Measurements from ENCODE around the gene CRX.
"Not testable (repeated sequence)": the region's sequence is repeated elsewhere in the genome, so short reads cannot be mapped to it uniquely, and the experiment has no call there.

Gene CRX

DNA sequence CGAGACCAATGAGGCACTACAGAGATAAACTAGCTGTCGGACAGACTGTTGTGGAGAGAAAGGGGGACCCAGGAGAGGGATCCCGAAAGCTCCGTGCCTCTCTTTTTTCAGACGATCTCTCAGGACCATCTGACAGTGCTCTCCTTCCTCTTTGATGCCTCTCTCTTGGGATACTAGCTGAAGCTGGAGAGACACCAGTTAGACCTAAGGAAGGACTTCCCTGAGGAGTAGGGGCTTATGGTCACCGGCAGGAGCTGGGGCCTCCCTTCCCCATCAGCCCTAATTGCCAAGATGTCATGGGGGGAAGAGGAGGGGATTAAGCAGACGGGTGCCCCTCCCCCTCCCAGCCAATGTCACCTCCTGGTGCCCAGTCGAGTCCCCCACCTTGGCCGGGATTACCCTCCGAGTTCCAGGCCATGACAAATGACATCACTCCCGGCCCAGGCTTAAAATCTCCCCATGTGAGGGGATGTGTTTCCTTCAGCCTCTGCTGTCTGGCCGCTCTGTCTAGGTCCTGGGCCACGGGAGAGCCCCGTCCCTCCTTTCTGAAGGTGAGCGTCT is at the start of gene CRX:
Gene CRX (plus strand): TSS at position 478 of the 561 bp plus-strand sequence. CDS start 12,507 bp downstream, outside the sequence.
- no peaks in the 10 kb centered on the region for H3K36me3 ChIP-seq (ENCODE audit: control insufficient read depth in 2 of 2, insufficient read depth in 2 of 2, low read length in 2 of 2)
- no peak within 1 kb of the TSS for H3K27ac ChIP-seq (ENCODE audit: low read length)
- no peaks in the 10 kb centered on the region for H3K4me1 ChIP-seq (ENCODE audit: control insufficient read depth, insufficient read depth, low read length)
- no peaks in the 10 kb centered on the region for H3K9me3 ChIP-seq (ENCODE audit: control insufficient read depth in 2 of 2, low read length in 2 of 2)
- peaks cover 23 to 39% of the 10 kb centered on the region in 2 donors for H3K27me3 ChIP-seq (ENCODE audit: control insufficient read depth in 1 of 2, insufficient read depth in 2 of 2, low read length in 2 of 2)
- H3K9ac ChIP-seq (ENCODE audit: low read length in 2 of 2), result no peak within 1 kb of the TSS
- H3K4me3 ChIP-seq (ENCODE audit: low read length in 2 of 2), result no peak within 1 kb of the TSS

- H3K9me3 ChIP-seq (ENCODE audit: control insufficient read depth in 2 of 2, low read length in 2 of 2), result no peaks in the 10 kb centered on the region
These were observed 45.2 kb upstream of the CRX start for GRCh38 chr19:47776568-47776967.

DNA sequence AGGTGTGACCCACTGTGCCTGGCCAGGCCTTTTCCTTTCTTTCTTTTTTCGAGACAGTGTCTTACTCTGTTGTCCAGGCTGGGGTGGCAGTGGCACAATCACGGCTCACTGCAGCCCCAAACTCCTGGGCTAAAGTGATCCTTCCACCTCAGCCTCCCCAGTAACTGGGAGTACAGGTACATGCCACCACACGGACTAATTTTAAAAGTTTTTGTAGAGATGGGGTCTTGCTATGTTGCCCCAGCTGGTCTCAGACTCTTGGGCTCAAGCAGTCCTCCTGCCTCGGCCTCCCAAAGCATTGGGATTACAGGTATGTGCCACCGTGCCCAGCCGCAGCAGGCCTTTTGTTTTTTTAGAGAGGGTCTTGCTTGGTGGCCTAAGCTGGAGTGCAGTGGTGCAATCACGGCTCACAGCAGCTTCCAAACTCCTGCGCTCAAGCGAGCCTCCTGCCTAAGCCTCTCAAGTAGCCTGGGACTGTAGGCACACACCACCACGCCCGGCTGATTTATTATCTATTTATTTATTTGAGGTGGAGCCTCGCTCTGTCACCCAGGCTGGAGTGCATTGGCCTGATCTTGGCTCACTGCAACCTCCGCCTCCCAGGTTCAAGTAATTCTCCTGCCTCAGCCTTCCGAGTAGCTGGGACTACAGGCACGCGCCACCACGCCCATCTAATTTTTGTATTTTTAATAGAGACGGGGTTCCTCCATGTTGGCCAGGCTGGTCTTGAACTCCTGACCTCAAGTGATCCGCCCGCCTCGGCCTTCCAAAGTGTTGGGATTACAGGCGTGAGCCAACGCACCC is 44.3 kb upstream of the CRX start:
- peaks cover 38% of the 10 kb centered on the region for H3K4me1 ChIP-seq (ENCODE audit: control insufficient read depth, insufficient read depth, low read length)
- H3K9ac ChIP-seq (ENCODE audit: low read length in 2 of 2), result peak overlapping the region in 1 of 2 donors; percentile 93
- peak overlapping the region; percentile 98 for H3K27ac ChIP-seq (ENCODE audit: low read length)

More at GRCh38 chr19:47776568-47776967, 45.2 kb upstream of the CRX start:
- H3K9ac ChIP-seq (ENCODE audit: low read length in 2 of 2), result no peak overlapping the region
- no peaks in the 10 kb centered on the region for H3K27me3 ChIP-seq (ENCODE audit: control insufficient read depth in 1 of 2, insufficient read depth in 2 of 2, low read length in 2 of 2)
- peaks cover 8% of the 10 kb centered on the region in 2 donors for H3K36me3 ChIP-seq (ENCODE audit: control insufficient read depth in 2 of 2, insufficient read depth in 2 of 2, low read length in 2 of 2)
- H3K4me1 ChIP-seq (ENCODE audit: control insufficient read depth, insufficient read depth, low read length), result peaks cover 30% of the 10 kb centered on the region
- no peak overlapping the region for H3K4me3 ChIP-seq (ENCODE audit: low read length in 2 of 2)
- H3K27ac ChIP-seq (ENCODE audit: low read length), result no peak overlapping the region

GRCh38 chr19:47778049-47778953 is 43.4 kb upstream of the CRX start, which contains the start of gene SELENOW:
Gene SELENOW, plus strand, starts transcription at chr19:47778703. Its CDS starts 83 bp downstream, at chr19:47778786.
- Histone ChIP-seq H3K9me3 (ENCODE audit: control insufficient read depth in 2 of 2, low read length in 2 of 2) (no peaks in the 10 kb centered on the region), H3K36me3 (ENCODE audit: control insufficient read depth in 2 of 2, insufficient read depth in 2 of 2, low read length in 2 of 2) (peaks cover 13 to 17% of the 10 kb centered on the region in 2 donors), H3K27ac (ENCODE audit: low read length) (peak within 1 kb of the TSS; percentile 98), H3K4me3 (ENCODE audit: low read length in 2 of 2) (peak within 1 kb of the TSS; percentile 72 to 97), H3K4me1 (ENCODE audit: control insufficient read depth, insufficient read depth, low read length) (peaks cover 44% of the 10 kb centered on the region), H3K9ac (ENCODE audit: low read length in 2 of 2) (peak within 1 kb of the TSS; percentile 90 to 93), H3K27me3 (ENCODE audit: control insufficient read depth in 1 of 2, insufficient read depth in 2 of 2, low read length in 2 of 2) (no peaks in the 10 kb centered on the region)

More for the DNA sequence above, 44.3 kb upstream of the CRX start:
- Histone ChIP-seq H3K36me3 (ENCODE audit: control insufficient read depth in 2 of 2, insufficient read depth in 2 of 2, low read length in 2 of 2) (peaks cover 9 to 12% of the 10 kb centered on the region in 2 donors), H3K4me3 (ENCODE audit: low read length in 2 of 2) (peak overlapping the region; percentile 72 to 97)
- H3K9me3 ChIP-seq (ENCODE audit: control insufficient read depth in 2 of 2, low read length in 2 of 2); H3K27me3 ChIP-seq (ENCODE audit: control insufficient read depth in 1 of 2, insufficient read depth in 2 of 2, low read length in 2 of 2): not testable (repeated sequence)

GRCh38 chr19:47778954-47779351 is 42.8 kb upstream of the CRX start:
- H3K4me1 ChIP-seq (ENCODE audit: control insufficient read depth, insufficient read depth, low read length), result peaks cover 47% of the 10 kb centered on the region
- peaks cover 17 to 20% of the 10 kb centered on the region in 2 donors for H3K36me3 ChIP-seq (ENCODE audit: control insufficient read depth in 2 of 2, insufficient read depth in 2 of 2, low read length in 2 of 2)

DNA sequence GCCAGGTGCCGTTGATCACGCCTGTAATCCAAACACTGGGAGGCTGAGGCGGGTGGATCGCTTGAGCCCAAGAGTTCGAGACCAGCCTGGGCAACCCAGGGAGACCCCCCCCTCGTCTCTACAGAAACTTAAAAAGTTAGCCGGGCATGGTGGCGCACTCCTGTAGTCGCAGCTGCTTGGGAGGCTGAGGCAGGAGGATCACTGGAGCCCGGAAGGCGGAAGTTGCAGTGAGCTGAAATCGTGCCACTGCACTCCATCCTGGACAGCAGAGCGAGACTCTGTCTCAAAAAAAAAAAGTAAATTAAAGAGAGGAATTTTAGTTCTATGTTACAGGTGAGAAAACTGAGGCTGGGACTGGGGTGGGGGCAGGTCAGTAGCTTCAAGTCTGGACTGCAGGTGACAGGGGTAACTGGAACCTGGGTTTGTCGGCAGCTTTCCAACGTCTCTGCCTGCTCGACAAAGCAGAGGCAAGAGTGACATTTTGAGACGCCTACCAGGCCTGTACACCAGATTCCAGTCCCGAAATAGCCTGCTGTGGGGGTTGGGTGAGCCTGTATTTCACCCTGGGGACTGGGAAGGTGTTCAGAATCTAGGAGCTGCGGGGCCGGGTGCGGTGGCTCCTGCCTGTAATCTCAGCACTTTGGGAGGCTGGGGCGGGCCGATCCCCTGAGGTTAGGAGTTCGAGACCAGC is 42.1 kb upstream of the CRX start:
- Histone ChIP-seq H3K27ac (ENCODE audit: low read length) (peak overlapping the region; percentile 98), H3K36me3 (ENCODE audit: control insufficient read depth in 2 of 2, insufficient read depth in 2 of 2, low read length in 2 of 2) (peaks cover 24 to 25% of the 10 kb centered on the region in 2 donors), H3K4me3 (ENCODE audit: low read length in 2 of 2) (peak overlapping the region; percentile 72 to 97), H3K27me3 (ENCODE audit: control insufficient read depth in 1 of 2, insufficient read depth in 2 of 2, low read length in 2 of 2) (no peaks in the 10 kb centered on the region), H3K4me1 (ENCODE audit: control insufficient read depth, insufficient read depth, low read length) (peaks cover 49% of the 10 kb centered on the region), H3K9me3 (ENCODE audit: control insufficient read depth in 2 of 2, low read length in 2 of 2) (no peaks in the 10 kb centered on the region), H3K9ac (ENCODE audit: low read length in 2 of 2) (peak overlapping the region; percentile 90 to 93)

More at GRCh38 chr19:47778954-47779351, 42.8 kb upstream of the CRX start:
- Histone ChIP-seq H3K9ac (ENCODE audit: low read length in 2 of 2) (peak overlapping the region; percentile 90 to 93), H3K27ac (ENCODE audit: low read length) (peak overlapping the region; percentile 98), H3K4me3 (ENCODE audit: low read length in 2 of 2) (peak overlapping the region; percentile 72 to 97), H3K9me3 (ENCODE audit: control insufficient read depth in 2 of 2, low read length in 2 of 2) (no peaks in the 10 kb centered on the region), H3K27me3 (ENCODE audit: control insufficient read depth in 1 of 2, insufficient read depth in 2 of 2, low read length in 2 of 2) (no peaks in the 10 kb centered on the region)

DNA sequence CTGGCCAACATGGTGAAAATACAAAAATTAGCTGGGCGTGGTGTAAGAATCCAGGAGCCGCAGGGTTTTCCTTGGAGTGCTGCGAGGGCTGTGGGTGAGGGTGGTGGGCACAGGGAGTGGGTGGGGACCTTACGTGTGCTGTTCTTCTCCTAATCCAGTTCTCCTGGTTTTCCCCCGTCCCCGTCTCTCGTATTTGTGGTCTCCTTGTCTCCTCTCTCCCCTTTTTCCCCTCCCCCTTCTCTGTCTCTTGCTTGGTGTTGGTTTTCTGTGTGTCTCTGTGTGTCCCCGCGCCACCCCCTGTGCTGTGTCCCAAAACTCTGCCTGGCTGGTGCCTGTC is 41.6 kb upstream of the CRX start:
- Histone ChIP-seq H3K27me3 (ENCODE audit: control insufficient read depth in 1 of 2, insufficient read depth in 2 of 2, low read length in 2 of 2) (no peaks in the 10 kb centered on the region), H3K9me3 (ENCODE audit: control insufficient read depth in 2 of 2, low read length in 2 of 2) (no peaks in the 10 kb centered on the region), H3K4me3 (ENCODE audit: low read length in 2 of 2) (peak overlapping the region; percentile 72 to 97), H3K36me3 (ENCODE audit: control insufficient read depth in 2 of 2, insufficient read depth in 2 of 2, low read length in 2 of 2) (peaks cover 26 to 27% of the 10 kb centered on the region in 2 donors), H3K4me1 (ENCODE audit: control insufficient read depth, insufficient read depth, low read length) (peaks cover 49% of the 10 kb centered on the region), H3K27ac (ENCODE audit: low read length) (peak overlapping the region; percentile 98), H3K9ac (ENCODE audit: low read length in 2 of 2) (peak overlapping the region; percentile 66 to 90)

GRCh38 chr19:47781590-47782262 is 40.0 kb upstream of the CRX start:
- Histone ChIP-seq H3K4me3 (ENCODE audit: low read length in 2 of 2) (peak overlapping the region; percentile 63 to 97), H3K9ac (ENCODE audit: low read length in 2 of 2) (no peak overlapping the region), H3K27me3 (ENCODE audit: control insufficient read depth in 1 of 2, insufficient read depth in 2 of 2, low read length in 2 of 2) (no peaks in the 10 kb centered on the region), H3K27ac (ENCODE audit: low read length) (no peak overlapping the region), H3K4me1 (ENCODE audit: control insufficient read depth, insufficient read depth, low read length) (peaks cover 49% of the 10 kb centered on the region), H3K9me3 (ENCODE audit: control insufficient read depth in 2 of 2, low read length in 2 of 2) (no peaks in the 10 kb centered on the region), H3K36me3 (ENCODE audit: control insufficient read depth in 2 of 2, insufficient read depth in 2 of 2, low read length in 2 of 2) (peaks cover 34 to 40% of the 10 kb centered on the region in 2 donors)

DNA sequence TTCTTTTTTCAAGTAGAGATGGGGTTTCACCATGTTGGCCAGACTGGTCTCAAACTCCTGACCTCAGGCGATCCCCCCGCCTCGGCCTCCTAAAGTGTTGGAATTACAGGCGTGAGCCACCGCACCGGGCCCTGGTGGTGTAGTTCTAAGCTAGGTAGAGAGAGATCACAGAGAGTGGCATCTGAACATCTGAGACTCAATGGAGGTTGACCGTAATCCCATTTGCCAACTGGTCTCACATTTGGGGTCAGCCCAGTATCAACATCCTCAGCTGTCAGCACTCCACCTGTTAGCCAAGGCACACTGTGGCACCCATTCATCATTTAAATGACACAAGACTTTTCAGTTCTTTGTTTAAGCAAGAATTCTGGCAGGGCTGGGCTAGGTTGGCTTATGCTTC is 35.2 kb upstream of the CRX start:
- Histone ChIP-seq H3K9me3 (ENCODE audit: control insufficient read depth in 2 of 2, low read length in 2 of 2) (no peaks in the 10 kb centered on the region), H3K4me3 (ENCODE audit: low read length in 2 of 2) (no peak overlapping the region), H3K4me1 (ENCODE audit: control insufficient read depth, insufficient read depth, low read length) (peaks cover 27% of the 10 kb centered on the region), H3K27me3 (ENCODE audit: control insufficient read depth in 1 of 2, insufficient read depth in 2 of 2, low read length in 2 of 2) (no peaks in the 10 kb centered on the region), H3K27ac (ENCODE audit: low read length) (peak overlapping the region; percentile 24), H3K36me3 (ENCODE audit: control insufficient read depth in 2 of 2, insufficient read depth in 2 of 2, low read length in 2 of 2) (peaks cover 29 to 34% of the 10 kb centered on the region in 2 donors), H3K9ac (ENCODE audit: low read length in 2 of 2) (peak overlapping the region in 1 of 2 donors; percentile 9)

Data from stomach smooth muscle (tissue), 2 donors.